Immature natural killer cell (primary cell): ENCODE measurements around the gene RALGAPA2. TPM values are rescaled to one million over a fixed set of nuclear protein-coding genes. Genes with fewer than 3 reads are reported as not detected.

Experiments
- DNase-seq, 3 donors: peaks; one replicate each; pipeline ENCODE4 v3.0.0; 2022; ENCODE audit warnings: mixed read lengths in 1 of 3
- H3K27ac Mint-ChIP-seq, 6 donors: one replicate each; pipeline ENCODE4 v1.8.0; 2020; ENCODE audit warnings: mixed read lengths in 6 of 6, mild to moderate bottlenecking in 5 of 6, inconsistent platforms in 4 of 6, moderate library complexity in 3 of 6
- H3K27me3 Mint-ChIP-seq, 3 donors: one replicate each; pipeline ENCODE4 v1.8.0; 2020 to 2021; ENCODE audit warnings: low read depth in 3 of 3, mild to moderate bottlenecking in 3 of 3, mixed read lengths in 3 of 3, moderate library complexity in 3 of 3, inconsistent platforms in 1 of 3
- H3K36me3 Mint-ChIP-seq, 3 donors: one replicate each; pipeline ENCODE4 v1.8.0; 2020; ENCODE audit warnings: mixed read lengths in 3 of 3, inconsistent platforms in 2 of 3, mild to moderate bottlenecking in 2 of 3
- H3K4me1 Mint-ChIP-seq, 2 donors: one replicate each; pipeline ENCODE4 v1.8.0; 2020; ENCODE audit warnings: inconsistent platforms in 2 of 2, mild to moderate bottlenecking in 2 of 2, mixed read lengths in 2 of 2, moderate library complexity in 1 of 2
- H3K4me3 Mint-ChIP-seq, 5 donors: one replicate each; pipeline ENCODE4 v1.8.0; 2020; ENCODE audit warnings: mild to moderate bottlenecking in 5 of 5, mixed read lengths in 5 of 5, inconsistent platforms in 3 of 5, moderate library complexity in 3 of 5
- H3K9me3 Mint-ChIP-seq, 6 donors: one replicate each; pipeline ENCODE4 v1.8.0; 2020; ENCODE audit warnings: mild to moderate bottlenecking in 6 of 6, mixed read lengths in 6 of 6, inconsistent platforms in 4 of 6, moderate library complexity in 3 of 6
- polyA plus RNA-seq, 3 donors: library from polyadenylated mRNA; unstranded; fragments of 300-500 nt; fragmentation: Illumina TruSeq; gene quantifications; one replicate each; pipeline ENCODE4 v1.2.3, GENCODE V29; 2021

Gene RALGAPA2
- polyA plus RNA-seq, 3 donors from 2014 or later, result 2.2 to 5.7 (median 2.3) TPM

DNA sequence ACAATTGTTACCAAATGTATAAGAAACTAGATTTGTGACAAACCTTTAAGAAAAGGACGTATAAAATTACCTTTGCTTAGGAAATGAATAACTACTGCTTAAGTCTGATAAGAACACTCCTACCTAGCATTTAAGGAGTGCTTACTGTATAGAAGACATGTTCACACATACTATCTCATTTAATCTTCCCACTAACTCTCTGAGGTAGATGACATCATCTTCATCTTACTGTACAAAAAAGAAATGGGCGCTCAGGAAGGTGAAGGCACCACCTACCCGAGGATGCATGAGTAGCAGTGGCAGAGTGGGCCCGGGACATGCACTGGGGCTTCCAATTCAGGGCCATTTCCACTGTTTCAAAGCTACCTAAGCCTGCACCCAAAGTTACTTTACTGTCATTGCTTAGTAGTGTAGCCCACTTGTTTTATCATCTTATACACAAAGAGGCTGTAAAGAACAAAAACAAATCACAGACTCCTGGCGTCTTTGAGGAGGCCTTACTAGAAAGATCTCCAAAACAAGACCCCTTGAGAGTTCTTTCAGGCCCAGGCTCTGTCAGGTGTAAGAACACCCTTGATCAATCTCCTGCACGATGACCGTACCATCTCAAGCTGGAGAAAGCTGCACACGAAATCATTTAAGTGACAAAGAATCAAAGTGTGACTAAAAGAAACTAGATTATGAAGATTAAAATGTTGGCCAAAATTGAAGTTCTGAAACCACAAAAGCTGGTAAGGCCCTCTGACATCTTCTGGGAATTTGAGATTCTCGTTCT is 216.5 kb downstream of the RALGAPA2 start:
- no peaks in the 10 kb centered on the region for H3K4me1 Mint-ChIP-seq
- no peaks in the 10 kb centered on the region for H3K9me3 Mint-ChIP-seq
- no peaks in the 10 kb centered on the region for H3K27me3 Mint-ChIP-seq
- H3K27ac Mint-ChIP-seq, result no peak overlapping the region
- no peak overlapping the region for H3K4me3 Mint-ChIP-seq
- no peak for DNase-seq
- H3K36me3 Mint-ChIP-seq, result peaks cover 42 to 53% (median 52%) of the 10 kb centered on the region in 3 donors

DNA sequence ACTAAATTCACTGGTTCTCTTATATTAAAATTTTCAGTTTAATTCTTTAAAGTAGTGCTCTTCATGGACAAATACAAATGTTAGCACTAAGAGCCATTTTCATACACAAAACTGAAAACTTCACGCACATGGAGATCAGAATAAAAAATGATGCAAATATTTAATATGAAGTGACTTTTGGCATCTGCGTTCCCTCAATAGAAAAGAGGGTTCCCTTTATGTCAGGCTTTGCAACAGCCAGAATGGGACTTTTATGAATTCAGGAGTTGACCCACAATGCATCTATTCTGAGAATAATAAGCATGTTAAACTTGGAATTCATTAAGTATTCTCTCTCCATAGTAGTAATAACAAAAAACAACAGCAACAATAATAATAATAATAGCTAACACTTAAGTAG is 218.7 kb downstream of the RALGAPA2 start:
- Mint-ChIP-seq H3K4me3 (no peak overlapping the region), H3K36me3 (peaks cover 38 to 53% (median 44%) of the 10 kb centered on the region in 3 donors), H3K27ac (no peak overlapping the region), H3K4me1 (no peaks in the 10 kb centered on the region), H3K27me3 (no peaks in the 10 kb centered on the region), H3K9me3 (no peaks in the 10 kb centered on the region)
- DNase-seq, result no peak

DNA sequence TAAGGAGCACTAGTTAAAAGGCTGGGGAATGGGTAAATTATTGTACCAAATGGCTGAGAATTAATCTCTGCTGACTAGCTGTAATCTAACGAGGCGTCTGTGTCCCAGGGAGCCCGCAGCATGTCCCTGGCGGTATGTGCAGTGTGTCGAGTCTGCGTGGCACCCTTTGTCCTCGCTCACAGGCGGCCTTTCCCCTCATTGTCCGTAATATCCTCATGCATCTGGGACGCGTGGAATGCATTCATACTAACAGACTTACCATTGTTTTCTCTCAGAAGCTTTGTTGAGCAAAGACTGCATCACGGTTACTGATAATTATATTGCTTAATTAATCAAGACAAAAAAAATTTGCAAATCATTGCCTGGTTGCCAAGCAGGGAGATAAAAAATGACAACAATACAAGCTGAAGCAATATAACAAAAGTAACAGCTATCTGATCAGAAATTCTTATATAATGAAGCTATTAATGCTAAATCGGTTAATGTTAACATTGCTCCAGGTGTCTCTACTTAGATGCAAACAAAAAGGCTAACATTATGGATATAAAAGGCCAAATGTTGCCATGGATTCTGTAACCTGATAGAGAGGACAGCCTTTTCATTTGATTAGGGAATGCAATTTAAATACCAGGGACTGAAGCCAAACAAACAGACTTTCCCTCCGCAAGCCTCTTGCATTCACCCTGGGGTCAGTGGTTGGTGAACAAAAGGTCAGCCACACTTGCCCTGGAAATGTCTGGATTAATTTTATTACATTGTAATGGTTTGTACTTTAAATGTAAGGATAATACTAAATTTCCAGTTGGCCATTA is 219.7 kb downstream of the RALGAPA2 start:
- Mint-ChIP-seq H3K4me1 (no peaks in the 10 kb centered on the region), H3K36me3 (peaks cover 34 to 53% (median 37%) of the 10 kb centered on the region in 3 donors), H3K4me3 (no peak overlapping the region), H3K9me3 (no peaks in the 10 kb centered on the region), H3K27ac (no peak overlapping the region), H3K27me3 (no peaks in the 10 kb centered on the region)
- DNase-seq, result no peak

DNA sequence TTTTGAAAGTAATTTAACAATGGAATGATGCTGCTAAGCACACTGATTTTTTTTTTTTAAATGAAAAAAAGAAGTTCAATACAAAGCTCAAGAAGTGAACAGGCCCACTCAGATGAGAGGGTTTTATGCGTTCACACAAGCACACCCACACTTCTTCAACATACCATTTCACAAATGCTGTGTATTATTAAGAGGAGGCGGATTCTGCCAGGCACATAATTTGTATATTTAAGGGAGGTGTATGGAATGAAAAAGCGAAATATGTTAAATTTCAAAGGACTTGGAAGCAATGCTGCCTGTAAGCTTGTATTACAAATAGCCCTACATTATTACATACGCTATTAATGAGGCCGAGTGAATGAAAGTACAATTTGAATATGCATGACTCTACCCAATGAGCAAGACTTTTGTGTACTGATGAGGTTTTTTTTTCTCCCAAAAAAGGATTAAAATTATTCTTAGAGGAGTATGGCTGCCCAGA is 220.6 kb downstream of the RALGAPA2 start:
- Mint-ChIP-seq H3K9me3 (no peaks in the 10 kb centered on the region), H3K27me3 (no peaks in the 10 kb centered on the region), H3K4me3 (no peak overlapping the region), H3K4me1 (no peaks in the 10 kb centered on the region), H3K27ac (no peak overlapping the region), H3K36me3 (peaks cover 34 to 50% (median 38%) of the 10 kb centered on the region in 3 donors)
- no peak for DNase-seq

DNA sequence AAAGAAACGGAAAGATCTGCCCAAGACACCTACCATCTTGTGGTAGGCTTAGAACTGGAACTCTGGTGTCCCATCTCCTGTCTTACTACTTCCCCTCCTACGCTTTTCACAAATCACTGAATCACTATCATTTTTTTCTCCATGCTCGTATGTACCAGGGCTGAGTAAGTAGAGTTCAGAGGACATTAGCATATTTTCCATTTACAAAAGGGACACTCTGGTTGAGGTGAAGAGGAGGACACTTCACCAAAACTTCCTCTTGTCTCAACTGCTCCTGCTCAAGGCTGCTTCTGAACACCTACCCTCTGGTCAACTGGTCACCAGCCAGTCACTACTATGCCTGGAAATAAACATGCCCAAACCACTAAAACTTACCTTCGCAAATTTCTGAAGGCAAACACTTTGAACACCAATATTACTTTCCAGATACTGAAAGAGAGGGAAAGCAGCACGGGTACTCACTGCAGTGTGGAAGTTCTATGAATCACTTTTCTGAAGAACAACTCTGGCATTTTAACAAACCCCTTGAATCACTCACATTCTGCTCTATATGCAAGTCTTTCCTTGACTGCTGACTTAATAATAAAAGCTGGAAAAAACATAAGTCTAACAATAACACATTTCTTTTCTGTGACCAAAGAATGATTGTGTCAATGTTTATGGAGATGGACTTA is 221.2 kb downstream of the RALGAPA2 start:
- peaks cover 40 to 55% (median 44%) of the 10 kb centered on the region in 3 donors for H3K36me3 Mint-ChIP-seq

DNA sequence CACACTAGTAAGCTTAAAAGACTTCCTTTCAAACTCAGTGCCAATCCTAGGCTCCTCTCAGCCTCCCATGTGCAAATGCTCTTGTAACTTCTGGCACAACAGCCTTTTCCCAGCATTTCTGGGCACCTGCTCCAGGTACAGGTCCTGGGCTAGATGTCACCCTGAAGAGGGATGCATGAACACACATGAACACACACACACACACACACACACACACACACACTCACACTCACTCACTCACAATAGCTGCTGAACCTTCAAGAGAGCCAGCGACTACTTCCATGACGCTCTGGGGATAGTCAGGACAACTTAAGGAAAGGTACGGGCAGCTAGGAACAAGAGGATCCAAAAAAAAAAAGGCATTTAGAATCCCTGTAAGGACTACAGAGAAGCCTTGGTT is 221.8 kb downstream of the RALGAPA2 start:
- no peaks in the 10 kb centered on the region for H3K9me3 Mint-ChIP-seq
- DNase-seq, result no peak
- H3K4me3 Mint-ChIP-seq, result no peak overlapping the region
- H3K27ac Mint-ChIP-seq, result no peak overlapping the region
- H3K4me1 Mint-ChIP-seq, result no peaks in the 10 kb centered on the region
- H3K36me3 Mint-ChIP-seq, result peaks cover 37 to 52% (median 41%) of the 10 kb centered on the region in 3 donors
- H3K27me3 Mint-ChIP-seq, result no peaks in the 10 kb centered on the region

More for the DNA sequence above, 221.2 kb downstream of the RALGAPA2 start:
- DNase-seq, result no peak
- Mint-ChIP-seq H3K4me3 (no peak overlapping the region), H3K27me3 (no peaks in the 10 kb centered on the region), H3K27ac (peak overlapping the region in 1 of 6 donors; percentile 59), H3K9me3 (no peaks in the 10 kb centered on the region), H3K4me1 (no peaks in the 10 kb centered on the region)

DNA sequence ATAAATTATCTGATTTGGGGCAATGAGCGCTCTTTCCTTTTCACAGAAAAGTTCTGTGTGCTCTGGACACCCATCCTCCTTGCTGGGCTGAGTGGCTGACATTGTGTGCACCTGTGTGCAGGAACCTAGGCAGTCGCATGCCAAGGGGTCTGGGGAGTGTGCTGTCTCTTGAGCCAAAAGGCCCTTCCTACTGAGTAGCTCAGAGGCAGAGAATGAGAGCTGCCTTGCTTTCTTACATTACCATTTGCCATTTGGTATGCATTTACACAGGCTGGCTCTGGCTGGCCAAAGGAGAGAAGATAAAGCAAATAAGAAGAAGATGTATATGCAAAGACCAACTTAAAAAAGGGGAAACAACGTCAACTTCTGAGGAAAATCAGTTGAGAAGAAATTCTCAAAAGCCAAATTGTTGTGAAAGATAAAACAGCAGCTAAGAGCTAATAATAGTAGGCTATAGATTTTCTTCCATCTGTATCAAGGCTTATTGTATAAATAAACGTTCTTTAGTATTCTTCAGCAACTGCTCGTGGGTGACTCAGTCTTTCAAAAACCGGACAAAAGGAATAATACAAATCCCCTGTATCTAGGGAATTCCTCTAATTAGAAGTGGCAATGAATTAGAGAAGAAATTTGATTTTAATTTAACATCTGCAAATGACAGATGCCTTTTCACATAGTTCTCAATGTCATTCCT is 222.6 kb downstream of the RALGAPA2 start:
- Mint-ChIP-seq H3K27ac (no peak overlapping the region), H3K27me3 (no peaks in the 10 kb centered on the region), H3K4me1 (no peaks in the 10 kb centered on the region), H3K4me3 (no peak overlapping the region), H3K9me3 (no peaks in the 10 kb centered on the region), H3K36me3 (peaks cover 35 to 49% (median 38%) of the 10 kb centered on the region in 3 donors)
- no peak for DNase-seq

DNA sequence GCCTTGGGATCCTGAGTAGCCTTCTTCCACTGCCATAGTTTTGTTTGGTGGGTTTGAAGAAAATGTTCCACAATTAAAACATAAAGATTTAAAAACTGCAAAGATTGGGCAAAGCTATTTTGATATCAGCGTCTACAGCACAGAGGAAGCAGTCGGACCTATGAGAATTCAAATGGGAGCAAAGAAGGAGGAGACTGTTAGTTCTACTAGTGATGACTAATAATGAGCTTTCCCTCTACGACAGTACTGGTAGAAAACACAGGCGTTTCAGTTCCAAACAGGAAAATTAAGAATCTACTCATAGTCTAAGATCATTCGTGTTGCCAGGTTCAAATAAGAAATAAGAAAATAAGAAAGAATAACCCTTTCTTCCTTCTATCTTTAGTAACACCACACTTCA is 223.4 kb downstream of the RALGAPA2 start:
- no peaks in the 10 kb centered on the region for H3K4me1 Mint-ChIP-seq
- H3K9me3 Mint-ChIP-seq, result no peaks in the 10 kb centered on the region
- no peak overlapping the region for H3K4me3 Mint-ChIP-seq
- H3K27ac Mint-ChIP-seq, result no peak overlapping the region
- H3K36me3 Mint-ChIP-seq, result peaks cover 31 to 45% (median 33%) of the 10 kb centered on the region in 3 donors
- H3K27me3 Mint-ChIP-seq, result no peaks in the 10 kb centered on the region
- no peak for DNase-seq

DNA sequence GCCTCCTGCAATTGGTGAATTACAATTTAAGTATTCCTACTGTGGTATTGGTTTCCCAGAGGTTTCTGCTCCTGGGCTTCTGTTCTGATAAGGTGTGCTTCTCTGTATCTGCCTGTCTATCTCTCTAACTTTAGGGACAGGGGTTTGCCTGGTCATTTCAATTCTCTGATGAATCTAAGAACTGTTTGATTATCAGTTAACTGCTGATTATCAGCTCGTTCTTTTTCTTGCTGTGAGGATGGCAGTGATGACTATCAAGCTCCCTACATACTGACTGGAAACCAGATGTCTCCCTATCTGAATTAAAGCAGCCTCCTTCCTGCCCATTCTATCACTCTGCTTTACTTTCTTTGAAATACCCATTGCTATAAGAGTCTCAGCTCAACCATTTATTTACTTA is 224.1 kb downstream of the RALGAPA2 start:
- no peak for DNase-seq
- Mint-ChIP-seq H3K4me1 (no peaks in the 10 kb centered on the region), H3K27me3 (no peaks in the 10 kb centered on the region), H3K36me3 (peaks cover 30 to 47% (median 39%) of the 10 kb centered on the region in 3 donors), H3K27ac (no peak overlapping the region), H3K4me3 (no peak overlapping the region), H3K9me3 (no peaks in the 10 kb centered on the region)

DNA sequence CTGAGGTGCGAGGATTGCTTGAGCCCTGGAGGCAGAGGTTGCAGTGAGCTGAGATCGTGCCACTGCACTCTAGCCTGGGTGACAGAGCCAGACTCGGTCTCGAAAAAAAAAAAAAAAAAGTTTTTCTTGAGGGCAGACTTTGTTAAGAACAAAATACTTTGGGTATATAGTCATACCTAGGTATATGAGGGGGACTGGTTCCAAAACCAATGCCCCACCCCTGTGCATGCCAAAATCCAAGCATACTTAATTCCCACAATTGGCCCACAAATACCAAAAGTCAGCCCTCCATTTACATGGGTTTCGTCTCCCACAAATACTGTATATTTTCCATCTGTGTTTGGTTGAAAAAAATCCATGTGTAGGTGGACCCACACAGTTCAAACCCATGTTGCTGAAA is 224.6 kb downstream of the RALGAPA2 start:
- Mint-ChIP-seq H3K4me3 (no peak overlapping the region), H3K36me3 (peaks cover 30 to 53% (median 38%) of the 10 kb centered on the region in 3 donors), H3K9me3 (no peaks in the 10 kb centered on the region), H3K27ac (no peak overlapping the region), H3K4me1 (no peaks in the 10 kb centered on the region), H3K27me3 (no peaks in the 10 kb centered on the region)
- DNase-seq, result no peak

DNA sequence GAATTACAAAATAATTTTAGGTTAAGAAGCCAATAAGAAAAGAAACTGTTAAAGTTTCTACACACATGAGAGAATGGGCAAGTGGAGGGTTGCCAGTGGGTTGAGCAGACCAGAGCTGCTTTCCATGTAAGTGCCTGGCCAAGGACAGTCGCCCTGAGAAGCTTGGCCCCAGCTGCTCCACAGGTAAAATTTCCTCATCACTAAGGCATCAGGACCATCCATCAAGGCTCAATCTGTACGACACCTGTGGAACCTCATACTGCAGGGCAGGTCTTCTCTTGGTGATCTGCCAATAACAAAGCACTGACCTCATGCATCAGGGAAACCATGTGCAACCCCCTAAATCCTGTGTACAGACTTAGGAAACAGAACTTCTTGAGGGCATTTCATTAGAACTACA is 229.1 kb downstream of the RALGAPA2 start:
- peaks cover 10 to 39% (median 15%) of the 10 kb centered on the region in 3 donors for H3K36me3 Mint-ChIP-seq

DNA sequence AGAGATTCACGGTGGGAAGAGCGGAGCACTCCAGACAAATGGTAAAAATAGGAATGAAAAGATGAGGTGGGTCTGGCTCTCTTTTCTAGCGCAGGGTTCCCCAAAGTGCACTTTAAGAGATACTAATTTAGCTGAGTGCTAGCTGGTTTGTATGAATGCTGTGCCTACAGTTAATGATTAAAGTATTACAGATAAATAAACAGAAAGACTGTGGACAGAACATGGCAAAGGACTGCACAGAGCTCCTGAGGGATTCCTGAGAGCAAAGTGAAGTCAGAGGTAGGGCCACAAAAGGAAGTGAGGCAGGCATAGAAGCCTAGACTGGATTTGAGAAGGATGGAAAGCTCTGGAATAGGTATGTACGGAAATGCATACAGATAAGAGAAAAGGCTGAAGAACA is 230.0 kb downstream of the RALGAPA2 start:
- peaks cover 9 to 38% (median 20%) of the 10 kb centered on the region in 3 donors for H3K36me3 Mint-ChIP-seq
- H3K4me1 Mint-ChIP-seq, result no peaks in the 10 kb centered on the region
- H3K4me3 Mint-ChIP-seq, result no peak overlapping the region

More for the DNA sequence above, 229.1 kb downstream of the RALGAPA2 start:
- Mint-ChIP-seq H3K27me3 (no peaks in the 10 kb centered on the region), H3K9me3 (no peaks in the 10 kb centered on the region), H3K27ac (no peak overlapping the region), H3K4me1 (no peaks in the 10 kb centered on the region), H3K4me3 (no peak overlapping the region)
- no peak for DNase-seq

DNA sequence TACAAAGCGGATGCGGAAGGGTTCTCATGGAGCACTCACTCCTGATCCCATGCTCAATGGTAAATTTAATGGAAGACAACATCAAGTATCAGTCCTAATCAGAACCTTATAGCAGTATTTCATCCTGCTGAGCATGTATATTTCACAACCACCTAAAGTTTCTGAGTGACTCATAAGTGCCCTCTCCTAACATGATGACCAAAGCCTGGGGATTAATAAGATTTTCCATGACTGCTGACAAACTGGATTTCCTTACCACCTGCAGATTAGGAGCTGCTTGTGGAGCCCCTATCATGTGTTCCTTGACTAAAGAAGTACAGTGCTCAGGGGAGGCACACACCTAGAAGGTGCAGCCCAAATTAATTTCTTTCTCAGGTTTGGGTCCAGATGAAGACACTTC is 231.8 kb downstream of the RALGAPA2 start:
- Mint-ChIP-seq H3K4me3 (no peak overlapping the region), H3K27me3 (no peaks in the 10 kb centered on the region)

More for the DNA sequence above, 230.0 kb downstream of the RALGAPA2 start:
- Mint-ChIP-seq H3K27ac (no peak overlapping the region), H3K9me3 (no peaks in the 10 kb centered on the region), H3K27me3 (no peaks in the 10 kb centered on the region)
- DNase-seq, result no peak

More for the DNA sequence above, 231.8 kb downstream of the RALGAPA2 start:
- no peak overlapping the region for H3K27ac Mint-ChIP-seq
- no peak for DNase-seq
- H3K4me1 Mint-ChIP-seq, result no peaks in the 10 kb centered on the region
- peaks cover 0 to 27% (median 14%) of the 10 kb centered on the region in 3 donors for H3K36me3 Mint-ChIP-seq
- no peaks in the 10 kb centered on the region for H3K9me3 Mint-ChIP-seq
